Measurements from ENCODE around the gene INCA1. TPM values are rescaled to one million over a fixed set of nuclear protein-coding genes. Genes with fewer than 3 reads are reported as not detected.

The INCA1 gene
- total RNA-seq, 1 donor from 2014 or later, result not detected

DNA sequence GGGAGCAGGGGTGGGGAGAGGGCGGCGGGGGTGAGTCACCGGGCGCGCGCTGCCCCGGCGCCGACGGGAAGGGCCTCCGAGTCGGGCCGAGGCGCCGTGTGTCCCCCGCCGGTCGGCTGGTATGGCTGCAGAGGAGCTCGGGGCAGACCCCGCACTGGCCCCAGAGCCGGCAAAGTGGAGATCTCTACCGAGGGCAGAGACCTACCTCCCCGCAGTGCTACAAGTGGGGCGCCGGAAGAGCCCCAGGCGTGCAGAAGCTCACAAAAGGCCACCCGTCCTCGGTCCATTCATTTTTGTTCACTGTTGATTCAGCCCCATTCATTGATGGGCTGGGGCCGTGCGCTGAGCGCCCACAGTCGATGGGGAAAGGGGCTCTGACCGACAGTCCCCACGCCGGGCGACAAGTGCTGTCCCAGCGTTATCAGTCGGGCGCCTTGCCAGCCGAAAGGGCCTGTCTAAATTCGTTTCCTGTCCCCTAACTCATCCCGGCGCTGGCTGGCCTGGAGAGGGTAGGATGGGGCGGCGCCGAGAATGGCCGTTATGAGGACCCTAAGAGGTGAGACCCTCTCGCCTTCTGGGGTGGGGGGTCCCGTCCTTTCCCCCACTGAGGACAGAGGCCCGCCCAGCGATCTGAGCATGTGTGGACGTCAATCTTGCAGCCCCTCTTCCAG is 47.1 kb downstream of the INCA1 start:
- no peak for FAIRE-seq
- no peak for DNase-seq (ENCODE audit: low spot score in 2 of 2)

DNA sequence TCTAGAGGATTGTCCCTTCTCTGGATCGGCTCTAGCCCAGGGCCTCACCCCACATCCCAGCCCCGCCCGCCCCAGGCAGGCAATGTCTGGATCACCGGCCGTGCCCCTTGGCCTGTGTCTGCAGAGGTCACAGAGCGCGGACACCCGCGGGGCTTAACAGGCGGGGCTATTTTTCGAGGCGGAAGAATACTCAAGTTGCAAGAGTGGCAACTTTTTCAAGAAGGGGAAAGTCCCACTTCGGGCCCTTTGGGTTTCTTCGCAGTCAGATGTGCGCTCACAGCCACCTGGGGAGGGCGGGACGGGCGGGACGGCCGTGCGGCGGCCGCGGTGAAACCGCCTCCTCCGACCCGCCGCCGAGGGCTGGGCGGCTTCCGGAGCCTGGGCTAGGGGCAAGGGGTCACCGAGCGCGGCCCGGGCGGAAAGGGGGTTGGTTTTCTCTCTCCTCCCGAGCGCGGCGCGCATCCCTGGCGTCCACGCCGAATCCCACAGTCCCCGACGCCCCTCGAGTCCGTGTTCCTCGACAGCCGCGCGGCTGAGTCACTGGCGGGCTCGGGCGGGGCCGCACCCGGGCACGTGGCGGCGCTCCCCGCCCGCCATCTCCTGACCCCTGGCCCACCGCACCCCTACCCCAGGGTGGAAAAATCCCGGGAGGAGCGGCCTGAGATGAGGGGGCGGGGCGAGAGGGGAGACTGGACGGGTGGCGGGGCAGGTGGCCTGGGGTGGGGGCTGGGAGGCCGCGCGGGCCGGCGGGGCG is 47.8 kb downstream of the INCA1 start:
- no peak for FAIRE-seq
- peak; percentile 64 to 83 for DNase-seq (ENCODE audit: low spot score in 2 of 2)

DNA sequence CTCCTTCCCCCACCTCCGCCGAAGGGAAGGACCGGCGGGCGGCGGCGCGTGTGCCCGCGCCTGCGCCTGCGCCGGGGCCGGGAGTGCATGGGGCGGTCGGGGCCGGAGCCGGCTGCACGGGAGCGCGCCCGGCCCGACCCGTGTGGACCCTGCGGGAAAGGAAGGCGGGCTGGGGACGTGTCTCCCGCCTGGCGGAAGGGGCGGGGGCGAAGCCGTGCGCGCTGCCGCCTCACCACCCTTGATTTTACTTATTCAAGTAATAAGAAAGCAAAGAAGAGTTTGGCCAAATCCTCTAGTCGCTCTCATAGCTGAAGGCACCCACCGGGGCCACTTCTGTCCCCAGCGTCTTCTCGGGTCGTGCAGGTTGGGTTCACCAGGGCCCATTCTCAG is 48.4 kb downstream of the INCA1 start:
- FAIRE-seq (no peak), DNase-seq (ENCODE audit: low spot score in 2 of 2) (peak; percentile 95 to 97)

DNA sequence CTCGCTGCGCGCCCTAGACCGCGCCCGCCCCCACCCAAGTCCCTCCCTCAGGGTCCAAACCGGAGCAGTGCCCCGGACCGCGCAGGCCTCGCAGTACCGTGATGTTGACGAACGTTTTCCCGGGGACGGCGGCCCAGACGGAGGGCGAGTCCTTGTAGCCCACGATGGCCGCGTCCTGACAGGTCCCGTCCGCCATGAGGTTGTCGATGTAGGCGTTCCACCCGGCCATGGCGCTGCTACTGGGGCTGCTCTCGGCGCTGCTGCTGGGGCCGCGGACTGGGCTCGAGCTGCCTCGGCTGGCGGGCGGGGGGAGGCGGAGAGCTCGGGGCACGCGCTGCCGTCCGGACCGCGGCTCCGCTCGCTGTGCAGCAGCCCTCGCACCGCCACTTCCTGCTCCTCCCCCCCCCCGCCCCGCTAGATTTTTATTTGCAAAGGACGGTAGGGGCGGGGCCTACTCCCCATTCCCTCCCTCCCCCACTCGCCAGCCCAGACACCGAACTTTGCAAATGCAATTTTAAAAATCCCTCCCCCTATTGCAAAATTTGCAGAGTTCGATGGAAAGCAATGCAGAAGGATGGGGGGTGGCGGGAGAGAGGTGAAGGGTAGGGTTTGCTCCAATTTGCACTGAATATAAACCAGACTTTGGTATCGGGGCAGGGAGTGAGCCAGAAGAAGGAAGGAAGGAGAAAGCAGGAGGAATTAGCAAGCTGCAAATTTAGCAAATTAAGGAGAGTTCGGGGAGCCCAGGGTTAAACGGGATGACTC is 49.0 kb downstream of the INCA1 start, which contains the start of gene PFN1:
Gene PFN1 (minus strand): TSS at position 365 of the 765 bp plus-strand sequence. CDS start 136 bp downstream, at position 229.
- DNase-seq (ENCODE audit: low spot score in 2 of 2) (peak; percentile 90 to 97), FAIRE-seq (no peak)

DNA sequence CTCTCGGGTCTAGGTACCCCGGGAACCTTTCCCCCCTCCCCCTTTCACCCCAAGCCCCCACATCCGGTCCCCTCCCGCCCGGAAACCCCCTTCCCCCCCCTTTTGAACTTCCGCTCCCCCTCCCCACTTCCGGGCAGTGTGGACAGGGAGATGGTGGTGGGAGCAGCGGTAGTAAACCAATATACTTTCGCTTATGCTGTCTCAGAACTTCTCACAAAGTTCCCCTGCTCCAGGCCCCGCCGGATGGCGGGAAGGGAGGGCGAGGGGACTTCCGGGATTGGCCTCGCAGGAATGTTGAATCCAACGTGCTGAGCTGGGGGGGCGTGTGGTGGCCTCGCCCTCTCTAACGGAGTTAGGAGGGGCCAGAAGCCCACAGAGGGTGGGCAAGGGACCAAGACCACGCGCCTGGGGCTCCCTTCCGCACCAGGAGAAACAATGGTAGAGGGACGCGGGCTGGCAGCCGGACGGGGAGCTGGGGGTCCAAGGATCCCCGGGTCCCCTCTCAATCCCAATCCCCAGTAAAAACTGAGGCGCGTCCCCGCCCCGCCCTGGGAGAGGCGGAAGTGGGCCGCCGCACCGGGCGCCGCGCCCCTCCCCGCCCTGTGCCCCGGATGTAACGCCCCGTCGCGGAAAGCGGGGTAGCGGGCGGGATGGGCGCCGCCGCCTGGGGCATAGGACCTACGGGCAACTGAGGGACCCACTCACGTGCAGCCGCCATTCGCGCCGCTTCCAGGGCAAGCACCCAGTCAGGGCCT is 49.7 kb downstream of the INCA1 start:
- FAIRE-seq (no peak), DNase-seq (ENCODE audit: low spot score in 2 of 2) (peak; percentile 70 to 71)

DNA sequence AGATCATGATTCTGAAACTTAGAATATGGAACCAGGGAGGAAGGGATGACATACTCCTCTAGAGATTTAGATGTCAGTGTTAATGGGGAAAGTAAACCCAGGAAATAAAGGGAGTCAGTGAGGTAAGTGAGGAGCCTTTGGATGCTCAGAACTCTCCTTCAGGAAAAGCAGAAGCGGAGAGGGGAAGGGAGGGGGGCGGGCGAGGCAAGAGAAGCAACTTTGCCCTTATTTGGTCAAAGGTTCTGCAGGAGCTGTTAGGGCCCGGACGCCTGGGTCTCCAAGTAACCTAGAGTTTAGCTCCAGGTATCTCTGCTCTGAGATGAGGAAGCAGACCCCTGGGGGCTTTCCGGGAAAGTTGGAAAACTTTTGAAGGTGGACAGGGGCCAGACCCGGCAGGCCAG is 50.3 kb downstream of the INCA1 start:
- FAIRE-seq (no peak), DNase-seq (ENCODE audit: low spot score in 2 of 2) (no peak)

DNA sequence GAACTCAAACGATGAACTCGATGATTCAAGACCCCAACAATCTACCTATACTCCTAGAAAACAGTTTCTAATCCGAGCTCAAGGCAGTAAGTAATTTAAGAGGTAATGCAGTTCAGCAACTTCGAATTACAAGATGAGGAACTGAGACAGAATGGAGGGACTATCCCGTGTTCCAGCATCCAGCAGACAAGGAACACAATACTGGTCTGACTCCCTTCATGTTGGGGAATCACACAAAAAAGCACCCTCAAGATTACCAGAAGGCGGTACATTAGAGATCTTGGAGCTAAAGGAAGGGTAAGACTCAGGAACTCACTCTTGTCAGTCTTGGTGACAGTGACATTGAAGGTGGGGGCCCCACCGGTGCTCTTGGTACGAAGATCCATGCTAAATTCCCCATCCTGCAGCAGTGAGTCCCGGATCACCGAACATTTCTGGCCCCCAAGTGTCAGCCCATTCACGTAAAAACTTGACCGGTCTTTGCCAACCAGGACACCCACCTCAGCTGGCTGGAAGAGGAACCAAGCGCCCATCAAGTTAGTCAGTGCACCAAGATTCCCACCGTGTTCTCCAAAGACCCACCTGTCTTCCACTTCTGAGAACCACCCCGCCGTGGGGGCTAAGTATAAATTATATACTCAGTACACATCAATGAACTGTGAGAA is 50.9 kb downstream of the INCA1 start:
- DNase-seq (ENCODE audit: low spot score in 2 of 2) (no peak), FAIRE-seq (no peak)

DNA sequence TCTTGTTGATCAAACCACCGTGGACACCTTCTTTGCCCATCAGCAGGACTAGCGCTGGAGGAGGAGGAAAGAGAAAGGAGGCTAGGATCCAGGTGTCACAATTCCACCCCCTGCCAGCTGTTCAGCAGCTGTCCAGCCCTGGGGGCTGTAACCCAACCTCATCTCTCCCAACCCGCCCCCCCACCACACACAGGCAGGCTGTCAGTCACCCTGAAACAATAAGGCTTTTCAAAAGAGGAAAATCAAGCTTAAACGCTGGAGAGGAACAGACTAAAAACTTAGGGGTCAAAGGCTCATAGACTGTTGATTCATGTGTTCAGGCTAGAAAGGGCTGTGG is 51.4 kb downstream of the INCA1 start:
- FAIRE-seq, result no peak

DNA sequence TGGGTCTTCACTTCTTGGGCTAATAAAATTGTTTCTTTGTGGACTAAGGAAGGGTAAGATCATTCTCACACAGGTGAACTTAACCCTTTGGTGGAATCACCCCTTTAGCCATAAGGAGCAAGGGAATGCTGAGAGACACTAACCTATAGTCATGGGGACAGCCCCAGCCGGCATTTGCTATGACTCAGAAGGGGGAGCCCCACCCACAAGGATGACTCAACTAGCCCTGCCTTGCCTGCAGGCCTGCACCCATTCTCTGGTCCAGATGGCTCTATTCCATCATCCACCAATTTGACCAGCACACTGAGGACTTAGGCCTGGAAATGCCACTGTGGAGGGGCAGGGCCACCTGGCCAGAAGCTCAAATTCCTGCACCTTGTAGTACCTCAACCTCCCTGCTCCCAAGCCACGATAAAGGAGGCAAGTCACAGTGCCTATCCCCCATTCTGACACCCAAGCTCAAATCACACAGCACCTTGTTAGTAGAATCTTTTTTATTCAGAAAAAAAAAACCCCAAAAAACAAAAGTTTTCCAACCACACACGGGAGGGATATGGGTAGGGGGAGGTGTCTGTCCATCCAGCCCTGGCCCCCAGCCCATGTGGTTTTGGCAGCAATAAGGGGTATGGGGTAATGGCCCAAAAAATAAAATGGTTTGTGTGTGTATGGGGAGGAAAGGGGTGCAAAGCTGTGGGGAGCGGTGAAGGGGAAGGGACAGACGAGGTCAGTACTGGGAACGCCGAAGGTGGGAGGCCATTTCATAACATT is 52.0 kb downstream of the INCA1 start:
- DNase-seq (ENCODE audit: low spot score in 2 of 2), result peak in 1 of 2 donors; percentile 72
- FAIRE-seq, result no peak

More for the DNA sequence above, 51.4 kb downstream of the INCA1 start:
- DNase-seq (ENCODE audit: low spot score in 2 of 2), result no peak

DNA sequence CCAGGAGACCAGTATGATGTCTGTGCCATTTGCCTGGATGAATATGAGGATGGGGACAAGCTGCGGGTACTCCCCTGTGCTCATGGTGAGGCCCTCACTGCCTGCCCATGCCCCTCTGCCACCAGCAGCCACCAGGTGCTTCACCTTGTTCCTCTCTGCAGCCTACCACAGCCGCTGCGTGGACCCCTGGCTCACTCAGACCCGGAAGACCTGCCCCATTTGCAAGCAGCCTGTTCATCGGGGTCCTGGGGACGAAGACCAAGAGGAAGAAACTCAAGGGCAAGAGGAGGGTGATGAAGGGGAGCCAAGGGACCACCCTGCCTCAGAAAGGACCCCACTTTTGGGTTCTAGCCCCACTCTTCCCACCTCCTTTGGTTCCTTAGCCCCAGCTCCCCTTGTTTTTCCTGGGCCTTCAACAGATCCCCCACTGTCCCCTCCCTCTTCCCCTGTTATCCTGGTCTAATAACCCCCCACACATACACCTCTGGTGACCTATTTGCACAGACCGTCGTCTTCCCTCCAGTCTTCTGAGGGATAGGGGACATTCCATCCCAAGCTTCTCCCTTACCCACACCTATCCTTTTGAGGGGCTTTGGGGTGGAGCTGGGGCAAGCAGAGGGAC is 52.7 kb downstream of the INCA1 start:
- no peak for FAIRE-seq
- no peak for DNase-seq (ENCODE audit: low spot score in 2 of 2)

DNA sequence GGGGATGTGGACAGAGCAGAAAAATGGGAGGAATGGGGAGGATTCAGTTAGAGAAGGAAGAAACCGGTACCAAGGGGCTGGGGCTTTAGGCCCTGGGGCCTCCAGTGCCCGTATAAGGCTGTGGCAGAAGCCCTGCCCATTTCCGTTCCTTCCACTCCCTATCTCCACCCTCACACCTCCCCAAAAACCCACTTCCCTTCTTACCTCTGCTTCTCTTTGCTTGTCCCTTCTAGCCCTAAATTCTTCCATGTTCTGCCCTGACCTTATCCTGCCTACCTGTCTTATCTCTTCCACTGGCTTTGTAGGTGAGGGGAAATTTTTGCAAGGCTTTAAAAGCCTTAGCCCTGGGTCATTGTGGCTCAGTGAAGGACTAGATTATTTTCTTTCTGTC is 53.2 kb downstream of the INCA1 start:
- DNase-seq (ENCODE audit: low spot score in 2 of 2) (no peak), FAIRE-seq (no peak)

DNA sequence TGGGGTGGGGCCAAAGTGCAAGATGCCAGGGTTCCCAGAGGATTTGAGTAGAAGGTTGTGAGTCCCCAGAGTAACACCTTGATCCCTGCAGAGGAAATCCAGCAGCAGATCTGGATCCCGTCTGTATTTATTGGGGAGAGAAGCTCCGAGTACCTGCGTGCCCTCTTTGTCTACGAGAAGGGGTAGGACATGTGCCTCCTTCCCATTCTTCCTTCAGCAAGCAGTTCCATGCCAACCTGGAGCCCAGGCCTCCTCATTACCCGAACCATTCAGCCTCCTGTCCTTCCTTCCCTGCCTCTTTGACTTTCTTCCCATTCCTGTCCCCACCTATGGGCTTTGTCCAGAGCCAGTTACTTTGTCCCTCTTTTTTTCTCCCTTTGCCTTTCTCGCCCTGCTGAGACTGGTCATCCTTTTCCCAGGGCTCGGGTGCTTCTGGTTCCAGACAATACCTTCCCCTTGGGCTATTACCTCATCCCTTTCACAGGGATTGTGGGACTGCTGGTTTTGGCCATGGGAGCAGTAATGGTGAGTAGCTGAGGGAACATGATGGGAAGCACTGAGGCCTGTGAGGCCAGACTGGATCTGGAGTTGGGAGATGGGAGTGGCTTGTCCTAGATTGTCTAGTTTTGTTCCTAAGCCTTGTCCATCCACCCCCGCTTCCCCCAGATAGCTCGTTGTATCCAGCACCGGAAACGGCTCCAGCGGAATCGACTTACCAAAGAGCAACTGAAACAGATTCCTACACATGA is 54.4 kb downstream of the INCA1 start:
- no peak for DNase-seq (ENCODE audit: low spot score in 2 of 2)
- no peak for FAIRE-seq

DNA sequence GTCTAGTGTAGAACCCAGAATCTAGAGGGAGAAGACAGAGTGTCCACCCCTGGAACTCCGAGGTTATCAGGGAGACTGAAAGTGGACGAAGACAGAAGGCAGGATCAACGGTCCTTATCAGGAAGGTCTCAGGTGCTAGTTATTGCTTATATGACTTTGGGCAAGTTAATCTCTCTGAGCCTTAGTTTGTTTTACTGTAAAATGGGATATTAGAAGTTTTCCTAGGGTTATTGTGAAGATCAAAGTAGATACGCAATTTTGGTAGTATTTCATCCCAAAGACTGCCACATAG is 56.1 kb downstream of the INCA1 start:
- no peak for DNase-seq (ENCODE audit: low spot score in 2 of 2)
- FAIRE-seq, result no peak

DNA sequence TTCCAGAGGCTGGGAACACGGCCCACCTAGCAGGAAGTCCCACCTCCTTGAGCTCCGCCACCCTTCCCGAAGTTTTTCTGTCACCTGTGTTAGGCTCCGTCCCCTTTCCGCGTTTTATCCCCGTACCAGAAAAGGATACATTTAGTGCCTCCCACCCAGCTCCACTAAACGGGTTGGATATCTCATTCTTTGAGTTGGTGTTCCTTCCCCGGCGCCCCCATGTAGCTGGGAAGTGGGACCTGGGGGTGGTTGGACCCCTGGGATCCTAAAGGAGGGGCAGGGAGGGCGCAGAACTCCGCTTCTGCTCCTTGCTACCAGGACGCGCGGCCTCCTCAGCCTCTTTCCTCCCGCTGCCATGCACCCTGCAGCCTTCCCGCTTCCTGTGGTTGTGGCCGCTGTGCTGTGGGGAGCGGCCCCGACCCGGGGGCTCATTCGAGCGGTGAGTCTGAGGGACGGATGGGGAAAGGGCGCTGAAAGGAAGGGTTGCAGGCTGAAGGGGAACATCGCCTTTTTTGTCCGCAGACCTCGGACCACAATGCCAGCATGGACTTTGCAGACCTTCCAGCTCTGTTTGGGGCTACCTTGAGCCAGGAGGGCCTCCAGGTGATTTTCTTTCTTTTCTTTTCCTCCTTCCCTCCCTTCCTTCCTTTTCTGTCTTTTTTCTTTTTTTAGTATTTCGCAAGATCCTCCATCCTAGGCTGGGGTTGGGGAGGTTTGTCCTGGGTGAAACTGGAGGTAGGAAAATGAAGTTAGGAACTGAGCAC is 56.6 kb downstream of the INCA1 start:
- no peak for FAIRE-seq
- peak in 1 of 2 donors; percentile 90 for DNase-seq (ENCODE audit: low spot score in 2 of 2)

DNA sequence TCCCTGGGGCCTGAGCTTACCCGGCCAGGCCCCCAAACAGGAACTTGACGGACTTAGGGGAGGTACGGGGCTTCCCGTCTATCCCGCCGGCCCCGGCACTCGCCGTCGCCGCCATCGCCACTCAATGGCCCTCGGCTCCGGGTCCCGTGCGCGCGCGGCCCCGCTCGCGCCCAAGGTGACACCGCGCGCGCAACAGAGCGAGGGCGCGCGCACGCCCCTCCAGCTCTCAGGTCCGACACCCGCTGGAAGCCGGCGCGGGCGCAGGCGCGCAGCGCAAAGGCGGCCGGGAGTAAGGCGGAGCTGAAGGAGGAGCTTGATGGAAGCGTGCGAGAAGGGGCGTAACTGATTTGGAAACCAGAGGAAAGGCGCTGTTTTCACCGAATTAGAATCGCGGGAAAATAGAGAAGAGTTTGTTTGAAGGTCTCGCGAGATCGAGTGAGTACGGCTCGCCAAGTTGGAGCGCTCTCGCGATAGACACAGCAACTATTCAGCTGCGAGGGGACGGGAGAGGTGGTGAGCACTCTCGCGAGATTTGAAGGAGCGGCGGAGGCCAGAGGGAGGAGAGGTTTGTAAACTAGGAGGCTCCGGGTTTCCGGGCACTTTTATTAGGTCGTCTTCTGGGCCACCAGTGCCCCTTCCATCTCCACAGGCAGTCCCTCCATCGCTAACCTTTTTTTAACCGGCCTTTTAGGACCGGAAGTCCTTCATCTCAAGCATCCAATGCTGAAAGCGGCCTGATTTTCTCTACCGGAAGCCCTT is 57.3 kb downstream of the INCA1 start, which contains the start of the genes RNF167 and SLC25A11:
Gene RNF167 (plus strand): TSS at position 473 of the 759 bp plus-strand sequence. CDS start 642 bp downstream, outside the sequence.
Gene SLC25A11 (minus strand): TSS at position 251 of the 759 bp plus-strand sequence. CDS start 136 bp downstream, at position 115.
- FAIRE-seq, result no peak
- DNase-seq (ENCODE audit: low spot score in 2 of 2), result peak; percentile 98 to 99

DNA sequence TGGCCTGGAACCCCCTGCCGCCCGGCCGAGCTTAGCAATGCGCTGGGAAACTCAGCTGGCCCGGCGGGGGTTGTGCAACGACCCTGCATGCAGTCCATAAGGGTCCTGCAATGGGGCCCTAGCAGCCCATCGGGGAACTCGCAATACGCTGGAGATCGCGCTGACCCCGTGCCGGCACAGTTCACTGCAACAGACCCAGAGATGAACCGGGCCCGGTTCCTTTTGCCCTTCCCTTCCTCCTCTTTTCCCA is 57.9 kb downstream of the INCA1 start:
- no peak for DNase-seq (ENCODE audit: low spot score in 2 of 2)
- no peak for FAIRE-seq
